Stimulated activated CD8-positive, alpha-beta memory T cell treated with anti-CD3 and anti-CD28 coated beads, Interleukin-4, amount 100 ng/mL, for 48 hours (primary cell): ENCODE results near the gene ACAT1.
"Not testable (repeated sequence)": the region's sequence is repeated elsewhere in the genome, so short reads cannot be mapped to it uniquely, and the experiment has no call there.

Experiments used
- DNase-seq: peaks from one replicate; pipeline ENCODE4 v3.0.0-alpha.2; 2020

Gene ACAT1

DNA sequence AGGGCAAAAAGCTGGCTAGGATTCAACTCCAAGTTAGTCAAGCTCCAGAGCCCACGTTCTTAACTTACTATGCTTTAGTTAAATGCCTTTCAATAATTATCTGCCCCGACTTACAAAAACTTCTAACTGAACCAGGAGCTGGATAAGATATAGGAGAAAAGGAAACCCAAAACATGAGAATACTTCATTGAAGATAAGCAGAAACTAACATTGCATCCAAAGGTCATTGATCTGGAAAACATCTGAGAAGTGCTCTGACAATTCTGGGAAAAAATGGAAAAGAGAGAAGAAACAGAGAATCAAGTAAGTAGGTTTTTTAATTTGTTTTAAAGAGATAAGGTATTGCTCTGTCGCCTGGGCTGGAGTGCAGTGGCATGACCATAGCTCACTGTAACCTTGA, 27.2 kb downstream of the ACAT1 start:
- DNase-seq, result no peak

DNA sequence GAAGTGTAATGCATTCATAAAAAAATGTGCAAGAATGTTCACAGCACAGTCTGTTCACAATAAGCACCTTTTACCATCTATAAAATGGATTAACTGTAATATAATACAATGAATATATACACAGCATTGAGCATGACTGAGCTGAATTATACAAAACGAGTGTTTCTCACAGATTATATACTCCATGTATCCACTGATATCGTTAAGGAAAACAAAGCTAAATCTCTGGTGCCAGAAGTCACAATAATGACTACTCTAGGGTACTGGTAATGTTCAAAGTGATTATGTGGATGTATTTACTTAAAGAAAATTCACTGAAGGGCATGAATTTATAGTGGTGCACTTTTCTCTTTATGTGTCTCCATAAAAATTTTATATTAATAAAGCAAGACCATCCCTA, 33.2 kb downstream of the ACAT1 start:
- no peak for DNase-seq

DNA sequence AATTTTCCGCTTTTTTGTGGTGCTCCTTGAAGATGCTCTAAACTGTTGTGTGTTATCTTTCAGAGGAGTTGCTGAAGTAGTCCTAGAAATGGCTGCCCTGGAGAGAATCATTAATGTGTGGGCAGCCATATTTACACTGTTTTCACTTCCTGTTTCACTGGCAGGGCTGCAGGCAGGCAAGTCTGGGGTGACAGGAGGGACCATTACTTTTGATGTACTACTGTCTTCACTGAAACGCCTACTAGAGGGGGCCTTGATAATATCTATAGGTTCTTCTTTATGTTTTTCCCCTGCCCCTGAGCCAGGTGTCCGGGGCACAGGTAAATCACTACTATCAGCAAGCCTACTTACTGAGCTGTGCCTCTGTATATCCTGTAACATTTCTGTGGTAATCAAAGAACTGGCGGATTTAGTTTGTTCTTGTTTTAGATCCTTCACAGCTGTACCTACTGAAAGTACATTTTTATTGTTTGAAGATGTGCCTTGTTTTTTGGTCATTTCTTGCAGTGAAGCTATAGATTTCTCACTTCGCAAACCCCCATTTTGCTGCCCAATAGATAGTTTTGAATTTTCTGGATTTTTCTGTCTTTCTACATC, 39.7 kb downstream of the ACAT1 start:
- no peak for DNase-seq

DNA sequence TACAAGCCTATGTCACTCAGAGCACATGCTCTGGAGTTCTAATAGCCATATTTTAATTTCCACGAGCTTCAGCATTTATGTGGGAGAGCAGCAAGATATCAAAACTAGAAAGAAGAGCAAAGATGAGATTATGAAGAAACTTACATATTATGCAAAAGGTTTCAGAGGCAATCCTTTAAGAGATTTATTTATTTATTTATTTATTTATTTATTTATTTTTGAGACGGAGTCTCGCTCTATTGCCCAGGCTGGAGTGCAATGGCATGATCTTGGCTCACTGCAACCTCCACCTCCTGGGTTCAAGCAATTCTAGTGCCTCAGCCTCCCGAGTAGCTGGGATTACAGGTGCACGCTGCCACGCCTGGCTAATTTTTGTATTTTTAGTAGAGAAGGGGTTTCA, 41.5 kb downstream of the ACAT1 start:
- not testable (repeated sequence) for DNase-seq

DNA sequence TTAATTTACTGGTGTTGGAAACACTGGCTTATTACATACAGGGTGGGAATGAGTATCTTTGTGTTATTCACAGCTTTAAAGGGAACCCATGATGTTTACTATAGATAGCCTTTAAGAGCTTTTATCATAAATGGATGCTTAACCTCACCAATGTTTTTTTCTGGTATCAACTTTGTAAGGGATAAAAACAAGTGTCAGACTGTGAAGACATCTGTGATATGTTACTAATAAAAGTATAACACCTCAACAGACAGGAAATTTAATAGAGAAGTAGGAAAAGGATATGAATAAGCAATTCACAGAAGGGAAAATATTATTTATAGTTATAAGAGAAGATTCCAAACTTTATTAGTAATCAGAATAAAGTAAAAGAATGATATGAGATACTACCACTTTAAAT, 46.3 kb downstream of the ACAT1 start:
- DNase-seq, result no peak

DNA sequence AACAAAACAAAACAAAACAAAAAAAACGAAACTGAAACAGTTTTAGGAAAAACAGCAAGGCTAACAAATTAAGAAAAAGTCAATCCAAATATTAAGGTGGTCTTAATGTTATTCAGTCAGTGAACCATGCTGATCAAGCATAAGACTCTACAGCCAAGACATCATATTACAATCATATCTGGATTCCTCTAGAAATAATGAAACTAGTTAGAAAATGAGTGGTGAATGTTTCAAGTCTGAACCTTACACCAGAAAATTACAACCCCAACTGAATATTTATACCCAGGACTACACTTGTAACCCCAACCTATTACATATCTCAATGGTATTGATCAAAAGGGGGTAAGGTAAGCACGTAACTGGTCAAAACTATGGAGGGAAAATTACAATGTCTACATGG, 48.8 kb downstream of the ACAT1 start:
- no peak for DNase-seq

DNA sequence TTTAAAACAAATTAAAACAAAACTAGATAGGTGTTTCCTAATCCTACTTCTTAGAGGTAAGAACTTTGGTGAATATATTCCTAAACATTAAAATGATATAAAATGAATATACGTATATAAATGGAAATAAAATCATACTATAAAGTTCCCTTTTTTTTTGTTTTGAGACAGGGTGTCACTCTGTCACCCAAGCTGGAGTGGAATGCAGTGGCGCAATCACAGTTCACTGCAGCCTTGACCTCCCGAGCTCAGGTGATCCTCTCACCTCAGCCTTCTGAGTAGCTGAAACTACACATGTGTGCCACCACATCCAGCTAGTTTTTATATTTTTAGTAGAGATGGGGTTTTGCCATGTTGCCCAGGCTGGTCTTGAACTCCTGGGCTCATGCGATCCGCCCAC, 56.2 kb downstream of the ACAT1 start:
- no peak for DNase-seq

DNA sequence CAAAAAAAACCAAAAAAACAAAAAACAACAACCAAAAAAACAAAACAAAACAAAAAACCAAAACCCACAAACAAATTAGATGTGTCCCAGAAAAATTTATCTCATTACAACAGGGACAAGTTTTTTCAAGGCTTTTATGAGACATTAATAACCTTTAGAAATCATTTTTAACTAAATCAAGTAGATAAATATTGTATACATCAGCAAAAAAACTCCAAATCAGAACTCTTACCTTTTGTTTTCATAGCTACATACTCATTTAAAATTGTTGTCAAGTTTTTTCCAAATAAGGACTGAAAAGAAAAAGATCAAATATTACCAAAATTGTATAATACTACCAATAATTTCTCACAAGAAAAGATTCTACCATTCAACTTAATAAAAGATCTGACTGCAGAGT, 72.4 kb downstream of the ACAT1 start:
- DNase-seq, result no peak

DNA sequence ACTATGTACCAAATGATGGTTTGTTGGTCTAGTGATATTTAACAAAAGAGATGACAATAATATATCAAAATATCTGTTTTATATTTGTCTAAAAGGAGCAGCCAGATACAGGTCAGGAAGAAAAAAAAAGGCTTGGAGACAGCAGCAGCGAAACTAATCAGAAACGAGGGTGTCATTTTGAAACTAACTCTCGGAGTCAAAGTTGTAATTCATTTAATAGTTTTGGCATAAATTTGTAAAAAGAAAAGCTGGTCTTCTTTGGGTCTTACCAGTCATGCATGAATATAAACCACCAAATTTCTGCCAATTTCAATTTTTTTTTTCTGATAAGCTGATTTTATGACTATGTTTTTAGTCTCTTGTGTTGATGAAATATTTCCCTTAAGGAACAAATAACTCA, 75.5 kb downstream of the ACAT1 start:
- DNase-seq, result no peak
